RKO (cell line): Measurements from ENCODE around the gene PANK4.
A peak's percentile ranks its signal among the peaks of the same experiment; 100 is the strongest.
"Not testable (repeated sequence)": the region's sequence is repeated elsewhere in the genome, so short reads cannot be mapped to it uniquely, and the experiment has no call there.

Source experiments
- DNase-seq: peaks from one replicate; pipeline ENCODE4 v3.0.0-alpha.2; 2016; ENCODE audit warnings: low spot score

Gene PANK4

GRCh38 chr1:2558861-2559260, 32.5 kb upstream of the PANK4 start:
- no peak for DNase-seq

GRCh38 chr1:2558420-2558819, 32.0 kb upstream of the PANK4 start:
- no peak for DNase-seq

GRCh38 chr1:2557482-2558400, 31.3 kb upstream of the PANK4 start:
- no peak for DNase-seq

- peak; percentile 24 for DNase-seq
These were observed 30.5 kb upstream of the PANK4 start for GRCh38 chr1:2556678-2557481.

- DNase-seq = peak; percentile 48
These were observed 29.9 kb upstream of the PANK4 start, which contains the start of gene TNFRSF14 for GRCh38 chr1:2556277-2556677. Gene TNFRSF14, plus strand, starts transcription at chr1:2556371. Its CDS starts 294 bp downstream, at chr1:2556665.

GRCh38 chr1:2555634-2556276, 29.4 kb upstream of the PANK4 start:
- peak; percentile 64 for DNase-seq

- DNase-seq = no peak
These were observed 28.4 kb upstream of the PANK4 start for GRCh38 chr1:2554621-2555387.

GRCh38 chr1:2553871-2554620, 27.6 kb upstream of the PANK4 start:
- no peak for DNase-seq

- not testable (repeated sequence) for DNase-seq
These were observed 26.7 kb upstream of the PANK4 start for GRCh38 chr1:2553076-2553475.

- no peak for DNase-seq
These were observed 25.8 kb upstream of the PANK4 start for GRCh38 chr1:2552189-2552588.

GRCh38 chr1:2551544-2551943, 25.1 kb upstream of the PANK4 start:
- not testable (repeated sequence) for DNase-seq

GRCh38 chr1:2550309-2550861, 24.0 kb upstream of the PANK4 start:
- DNase-seq = not testable (repeated sequence)

GRCh38 chr1:2549367-2550029, 23.1 kb upstream of the PANK4 start:
- not testable (repeated sequence) for DNase-seq

GRCh38 chr1:2548068-2548589, 21.7 kb upstream of the PANK4 start:
- DNase-seq = peak; percentile 79

- peak; percentile 53 for DNase-seq
These were observed 21.0 kb upstream of the PANK4 start for GRCh38 chr1:2547210-2548067.

GRCh38 chr1:2546515-2547209, 20.3 kb upstream of the PANK4 start:
- DNase-seq = peak; percentile 93

- peak; percentile 90 for DNase-seq
These were observed 19.5 kb upstream of the PANK4 start for GRCh38 chr1:2545754-2546514.
